ENCODE measurements around the gene ENC1.

DNA sequence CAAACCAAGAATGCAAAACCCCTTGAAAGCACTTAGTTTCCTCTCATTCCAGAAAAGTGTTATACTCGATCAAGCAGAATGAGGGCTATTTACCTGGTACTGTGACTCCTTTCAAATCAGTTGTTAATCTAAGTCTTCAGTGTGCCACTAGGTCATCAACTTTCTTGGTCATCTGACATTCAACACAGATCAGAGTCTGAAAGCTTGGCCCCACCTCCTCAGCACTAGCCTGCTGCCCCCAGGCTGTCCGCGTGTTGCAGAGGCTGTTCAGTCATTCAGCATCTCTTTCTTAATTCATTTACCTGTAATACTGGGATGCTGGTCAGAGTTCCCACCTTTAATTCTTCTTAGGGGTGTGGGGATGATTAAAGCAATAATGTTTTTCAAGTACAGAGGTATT, 28.5 kb downstream of the ENC1 start:
- TF ChIP-seq, protein P1, sequence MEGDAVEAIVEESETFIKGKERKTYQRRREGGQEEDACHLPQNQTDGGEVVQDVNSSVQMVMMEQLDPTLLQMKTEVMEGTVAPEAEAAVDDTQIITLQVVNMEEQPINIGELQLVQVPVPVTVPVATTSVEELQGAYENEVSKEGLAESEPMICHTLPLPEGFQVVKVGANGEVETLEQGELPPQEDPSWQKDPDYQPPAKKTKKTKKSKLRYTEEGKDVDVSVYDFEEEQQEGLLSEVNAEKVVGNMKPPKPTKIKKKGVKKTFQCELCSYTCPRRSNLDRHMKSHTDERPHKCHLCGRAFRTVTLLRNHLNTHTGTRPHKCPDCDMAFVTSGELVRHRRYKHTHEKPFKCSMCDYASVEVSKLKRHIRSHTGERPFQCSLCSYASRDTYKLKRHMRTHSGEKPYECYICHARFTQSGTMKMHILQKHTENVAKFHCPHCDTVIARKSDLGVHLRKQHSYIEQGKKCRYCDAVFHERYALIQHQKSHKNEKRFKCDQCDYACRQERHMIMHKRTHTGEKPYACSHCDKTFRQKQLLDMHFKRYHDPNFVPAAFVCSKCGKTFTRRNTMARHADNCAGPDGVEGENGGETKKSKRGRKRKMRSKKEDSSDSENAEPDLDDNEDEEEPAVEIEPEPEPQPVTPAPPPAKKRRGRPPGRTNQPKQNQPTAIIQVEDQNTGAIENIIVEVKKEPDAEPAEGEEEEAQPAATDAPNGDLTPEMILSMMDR (IDR thresholded peaks at IDR 0.05; ENCODE audit: insufficient read depth, low read length, poor library complexity, severe bottlenecking), result no peak
- TF ChIP-seq EZH2phosphoT487 (conservative IDR thresholded peaks at IDR 0.05; ENCODE audit: low read length), result no peak
